Endothelial cell of umbilical vein (primary cell): ENCODE data around the gene ZSWIM6. TPM values are rescaled to one million over a fixed set of nuclear protein-coding genes. Genes with fewer than 3 reads are reported as not detected.

Source experiments
- BruUV-seq: library from RNA; stranded (reverse); fragments of 400-500 nt; replicated peaks from 2 replicates; lab custom pipeline; 2021; lab: Mats Ljungman, UMichigan
- CTCF ChIA-PET: fragments of 300-600, 350-600 bp; sonication (Branson Sonifier 250); formaldehyde crosslinking; loops from one replicate; lab custom pipeline; 2021; ENCODE audit warnings: antibody characterized with exemption, inconsistent platforms; lab: Charles Lee
- POLR2A ChIA-PET: fragments of 300-600, 350-600 bp; sonication (Branson Sonifier 250); formaldehyde crosslinking; loops from one replicate; lab custom pipeline; 2021; ENCODE audit warnings: antibody characterized with exemption, inconsistent platforms; lab: Charles Lee
- DNase-seq: peaks from one replicate; pipeline ENCODE4 v3.0.0-alpha.2; 2011; ENCODE audit warnings: low read depth, low spot score
- FAIRE-seq: peaks from 2 replicates; lab custom pipeline; 2011; peaks lifted over from hg19 to GRCh38; lab: Jason Lieb, UNC
- H2AFZ ChIP-seq: 2 replicates; pipeline ENCODE4 v1.6.0; 2012; ENCODE audit warnings: low read depth, low read length, control low read depth, inconsistent platforms
- H3K27ac ChIP-seq: 2 replicates; pipeline ENCODE4 v1.5.1; 2011; ENCODE audit warnings: low read depth, mild to moderate bottlenecking, control low read depth, low read length, moderate library complexity; ENCODE audit not compliant: insufficient read depth
- H3K27me3 ChIP-seq, 2 experiments: 2 replicates each; pipeline versions ENCODE4 v1.6.0 to v1.6.1; 2011; ENCODE audit warnings: low read length in 2 of 2, mixed read lengths in 1 of 2; ENCODE audit not compliant: control insufficient read depth in 2 of 2, insufficient read depth in 2 of 2
- H3K36me3 ChIP-seq, 2 experiments: 2 replicates in 1 of 2; 3 replicates in 1 of 2; pipeline ENCODE4 v1.5.1; 2011; ENCODE audit warnings: low read length in 2 of 2, mild to moderate bottlenecking in 1 of 2, moderate library complexity in 1 of 2; ENCODE audit not compliant: control insufficient read depth in 2 of 2, insufficient read depth in 2 of 2; ENCODE audit errors: extremely low read depth in 1 of 2
- H3K4me1 ChIP-seq: 3 replicates; pipeline ENCODE4 v1.5.1; 2011; ENCODE audit warnings: mild to moderate bottlenecking, low read length; ENCODE audit not compliant: control insufficient read depth, insufficient read depth; ENCODE audit errors: extremely low read depth
- H3K4me2 ChIP-seq: 2 replicates; pipeline ENCODE4 v1.6.1; 2011; ENCODE audit warnings: low read length, control low read depth, mixed read lengths; ENCODE audit not compliant: insufficient read depth
- H3K4me3 ChIP-seq, 3 experiments: fragments of 200-600 bp in 1 of 3; sonication (generic), shearing (Covaris generic) in 1 of 3; replicated peaks in 1 of 3; 2 replicates each; pipeline ENCODE4 v1.5.1; 2011 to 2016; ENCODE audit warnings: control low read depth in 3 of 3, low read length in 3 of 3, mild to moderate bottlenecking in 2 of 3, inconsistent platforms in 1 of 3, low read depth in 1 of 3, moderate library complexity in 1 of 3; ENCODE audit not compliant: insufficient read depth in 1 of 3
- H3K79me2 ChIP-seq: 2 replicates; pipeline ENCODE4 v1.6.0; 2012; ENCODE audit warnings: low read length, inconsistent platforms; ENCODE audit not compliant: control insufficient read depth, insufficient read depth
- H3K9ac ChIP-seq: replicated peaks from 2 replicates; pipeline ENCODE3; 2011; ENCODE audit warnings: low read length, control low read depth; ENCODE audit not compliant: insufficient read depth; ENCODE audit errors: extremely low read depth
- H3K9me1 ChIP-seq: replicated peaks from 3 replicates; pipeline ENCODE4 v1.6.0; 2011; ENCODE audit warnings: mild to moderate bottlenecking, low read length; ENCODE audit not compliant: control insufficient read depth, insufficient read depth; ENCODE audit errors: extremely low read depth
- H3K9me3 ChIP-seq: replicated peaks from 2 replicates; pipeline ENCODE4 v1.5.1; 2012; ENCODE audit warnings: low read length, inconsistent platforms; ENCODE audit not compliant: control insufficient read depth, insufficient read depth
- H4K20me1 ChIP-seq: replicated peaks from 2 replicates; pipeline ENCODE3; 2011; ENCODE audit warnings: mild to moderate bottlenecking, low read length; ENCODE audit not compliant: control insufficient read depth, insufficient read depth; ENCODE audit errors: extremely low read depth
- CTCF ChIP-seq, 2 donors: IDR thresholded peaks; 1 replicate in 1 of 2; 2 replicates in 1 of 2; pipeline ENCODE4 v1.5.1; 2011; ENCODE audit warnings: low read length in 2 of 2, mild to moderate bottlenecking in 2 of 2, moderate library complexity in 2 of 2, control low read depth in 1 of 2, inconsistent platforms in 1 of 2, low read depth in 1 of 2; ENCODE audit not compliant: insufficient read depth in 1 of 2; ENCODE audit errors: extremely low read depth in 1 of 2
- EZH2 ChIP-seq: IDR thresholded peaks from 2 replicates; pipeline ENCODE4 v1.6.1; 2012; ENCODE audit warnings: borderline replicate concordance, low read depth, mild to moderate bottlenecking, moderate library complexity, low read length, inconsistent platforms; ENCODE audit not compliant: severe bottlenecking
- FOS ChIP-seq: IDR thresholded peaks from 2 replicates; pipeline ENCODE4 v1.6.1; 2011; ENCODE audit warnings: mild to moderate bottlenecking, low read length, moderate library complexity, borderline replicate concordance; ENCODE audit not compliant: insufficient read depth
- GATA2 ChIP-seq: IDR thresholded peaks from 2 replicates; pipeline ENCODE4 v1.7.0; 2011; ENCODE audit warnings: low read depth, mild to moderate bottlenecking, moderate library complexity, mixed read lengths, low read length; ENCODE audit not compliant: insufficient read length, insufficient read depth
- JUN ChIP-seq: IDR thresholded peaks from 2 replicates; pipeline ENCODE4 v1.6.1; 2011; ENCODE audit warnings: borderline replicate concordance, low read depth; ENCODE audit not compliant: insufficient read length, insufficient read depth
- MYC ChIP-seq: IDR thresholded peaks from one replicate; pipeline ENCODE4 v1.6.1; 2011; ENCODE audit warnings: mild to moderate bottlenecking, low read depth, low read length
- POLR2A ChIP-seq: IDR thresholded peaks from 2 replicates; pipeline ENCODE4 v1.6.1; 2012; ENCODE audit warnings: low read depth, mild to moderate bottlenecking, control low read depth, low read length
- POLR2AphosphoS5 ChIP-seq: IDR thresholded peaks from 2 replicates; pipeline ENCODE4 v1.6.1; 2012; ENCODE audit warnings: low read depth, mild to moderate bottlenecking, control low read depth, low read length, moderate library complexity; ENCODE audit not compliant: insufficient read depth
- dilution Hi-C: fragments of 300-500 bp; cut with MboI; formaldehyde crosslinking; loops from one replicate; pipeline ENCODE4 v1.15.0; 2019; ENCODE audit warnings: low sequenced_read_pairs; ENCODE audit not compliant: extremely low pct_ligation_motif_present
- intact Hi-C: fragments of 100-400 bp; cut with micrococcal nuclease; formaldehyde crosslinking; loops from one replicate; pipeline ENCODE4 v1.10.0; 2022
- polyA plus RNA-seq, 4 experiments: library from polyadenylated mRNA; depleted of rRNA in 3 of 4; stranded (reverse) in 3 of 4; unstranded in 1 of 4; fragments of >200 nt; gene quantifications; 2 replicates each; pipeline versions ENCODE4 v1.2.1 to v1.2.3, GENCODE V29; 2011 to 2012; ENCODE audit warnings: missing spikeins in 1 of 4
- total RNA-seq: library from RNA; stranded (reverse); gene quantifications from 2 replicates; pipeline ENCODE4 v1.2.3, GENCODE V29; 2021
- TF ChIP-seq, protein P1 (sequence below): IDR thresholded peaks from 2 replicates; pipeline ENCODE4 v1.6.1; 2011; ENCODE audit not compliant: insufficient read depth, insufficient read length

The ZSWIM6 gene
- total and polyA plus RNA-seq, 2 donors (not counting 3 experiments of a cell fraction or from before 2014, with no cell fraction given): 14.9 to 25.3 TPM

DNA sequence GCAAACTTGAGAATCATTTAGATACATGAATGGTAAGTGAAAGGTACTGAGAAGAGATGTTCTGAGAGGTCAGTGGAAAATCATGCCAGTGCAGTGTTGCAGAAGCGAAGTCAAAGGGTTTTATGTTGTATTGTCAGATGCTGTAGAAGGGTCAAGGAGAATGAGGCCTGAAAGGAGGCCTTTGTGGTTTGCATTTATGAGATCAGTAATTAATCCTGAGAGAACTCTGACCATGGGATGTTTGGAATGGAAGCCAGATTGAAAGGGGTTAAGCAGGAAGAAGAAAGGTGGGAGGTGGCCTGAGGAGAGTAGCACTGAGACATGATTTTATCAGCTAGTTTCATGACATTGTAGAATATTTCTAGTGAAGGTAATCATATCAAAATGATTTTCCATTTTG lies 97.8 kb downstream of the ZSWIM6 start:
- Histone ChIP-seq H3K9me3 (no peaks in the 10 kb centered on the region), H3K4me3 (no peak overlapping the region), H3K9me1 (no peaks in the 10 kb centered on the region), H4K20me1 (peaks cover 26% of the 10 kb centered on the region), H3K4me2 (no peak overlapping the region), H3K79me2 (peaks cover 90% of the 10 kb centered on the region), H3K27ac (no peak overlapping the region), H3K36me3 (no peaks in the 10 kb centered on the region), H2AFZ (no peak overlapping the region), H3K9ac (no peak overlapping the region), H3K4me1 (peaks cover 7% of the 10 kb centered on the region), H3K27me3 (no peaks in the 10 kb centered on the region)
- DNase-seq (no peak), FAIRE-seq (no peak)
- dilution Hi-C loops: no loop called here
- TF ChIP-seq JUN (no peak), POLR2A (no peak), FOS (no peak), EZH2 (no peak), GATA2 (no peak), POLR2AphosphoS5 (no peak), CTCF (IDR thresholded peaks at IDR 0.05; ENCODE audit: extremely low read depth in 1 of 2, insufficient read depth in 1 of 2, low read depth in 1 of 2, low read length in 2 of 2) (no peak), MYC (no peak)
- TF ChIP-seq, protein P1, sequence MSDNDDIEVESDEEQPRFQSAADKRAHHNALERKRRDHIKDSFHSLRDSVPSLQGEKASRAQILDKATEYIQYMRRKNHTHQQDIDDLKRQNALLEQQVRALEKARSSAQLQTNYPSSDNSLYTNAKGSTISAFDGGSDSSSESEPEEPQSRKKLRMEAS: no peak
- ChIA-PET CTCF (no interaction called here), POLR2A (no interaction called here)
- intact Hi-C loops: no loop called here
- BruUV-seq: no TSS peak
